ENCODE data around the gene NRG3.

NRG3 gene

DNA sequence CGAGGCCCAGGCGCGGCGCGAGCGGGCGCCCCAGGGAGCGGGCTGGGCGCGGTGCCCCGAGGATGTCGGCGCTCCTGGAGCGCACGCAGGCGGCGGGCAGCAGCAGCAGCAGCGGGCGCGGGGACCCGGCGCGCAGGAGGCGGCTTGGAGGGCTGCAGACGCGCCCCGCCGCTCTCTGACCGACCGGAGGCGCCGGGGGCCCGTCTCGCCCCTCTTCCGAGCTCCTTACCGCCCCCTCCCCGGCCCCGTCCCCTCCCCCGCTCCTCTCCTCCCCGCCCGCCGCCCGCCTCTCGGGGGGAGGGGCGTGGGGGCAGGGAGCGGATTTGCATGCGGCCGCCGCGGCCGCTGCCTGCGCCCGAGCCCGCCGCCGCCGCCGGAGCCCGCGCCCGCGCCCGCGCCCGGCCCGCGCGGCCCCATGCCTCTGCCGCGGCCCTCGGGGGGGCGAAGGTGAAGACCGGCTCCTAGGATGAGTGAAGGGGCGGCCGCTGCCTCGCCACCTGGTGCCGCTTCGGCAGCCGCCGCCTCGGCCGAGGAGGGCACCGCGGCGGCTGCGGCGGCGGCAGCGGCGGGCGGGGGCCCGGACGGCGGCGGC is at the start of gene NRG3:
NRG3 (plus strand) TSS at position 320 of the 592 bp plus-strand sequence.
- in situ Hi-C loops (cut with MboI; ENCODE audit: low sequenced_read_pairs) = no loop called here

DNA sequence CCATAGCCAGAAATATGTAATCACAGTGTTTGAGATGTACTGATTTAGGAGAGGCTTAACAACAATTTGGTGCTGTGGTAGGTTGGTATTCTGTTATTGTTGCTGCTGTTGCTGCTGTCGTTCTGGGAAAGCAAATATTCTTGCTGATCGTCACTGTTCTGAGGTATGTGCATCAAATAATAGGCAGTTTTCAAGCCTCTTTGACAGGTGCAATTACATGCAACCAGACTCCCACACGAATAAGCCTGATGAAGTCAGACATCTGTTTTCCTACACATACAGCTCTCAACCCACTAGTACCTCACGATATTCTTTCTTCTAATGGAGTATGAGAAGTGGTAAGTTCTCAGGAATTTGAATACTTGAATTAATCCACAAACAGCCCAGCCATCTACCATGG is 46.7 kb upstream of the NRG3 start:
- in situ Hi-C loops (cut with MboI; ENCODE audit: low sequenced_read_pairs) = no loop called here

DNA sequence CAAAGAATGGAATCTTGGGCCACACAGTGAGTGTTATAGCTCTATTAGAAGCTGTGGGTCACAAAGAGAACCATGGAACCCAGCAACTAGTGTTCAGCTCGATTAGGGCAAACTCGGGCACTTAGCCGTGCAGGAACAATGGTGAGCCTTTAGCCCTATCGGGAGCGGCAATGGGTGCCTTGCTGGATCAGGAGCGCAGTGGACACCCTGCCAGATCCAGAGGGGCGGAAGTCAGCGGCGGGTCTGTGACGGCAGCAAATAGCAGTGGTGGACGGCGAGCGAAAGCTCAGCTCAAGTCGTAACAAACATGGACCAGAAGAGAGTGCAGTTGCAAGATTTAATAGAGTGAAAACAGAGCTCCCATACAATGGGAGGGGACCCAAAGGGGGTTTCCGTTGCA is 43.9 kb upstream of the NRG3 start:
- in situ Hi-C loops (cut with MboI; ENCODE audit: low sequenced_read_pairs) = no loop called here

- in situ Hi-C loops (cut with MboI; ENCODE audit: low sequenced_read_pairs) = no loop called here
Observed at GRCh38 chr10:81838950-81839349, 36.0 kb upstream of the NRG3 start.

DNA sequence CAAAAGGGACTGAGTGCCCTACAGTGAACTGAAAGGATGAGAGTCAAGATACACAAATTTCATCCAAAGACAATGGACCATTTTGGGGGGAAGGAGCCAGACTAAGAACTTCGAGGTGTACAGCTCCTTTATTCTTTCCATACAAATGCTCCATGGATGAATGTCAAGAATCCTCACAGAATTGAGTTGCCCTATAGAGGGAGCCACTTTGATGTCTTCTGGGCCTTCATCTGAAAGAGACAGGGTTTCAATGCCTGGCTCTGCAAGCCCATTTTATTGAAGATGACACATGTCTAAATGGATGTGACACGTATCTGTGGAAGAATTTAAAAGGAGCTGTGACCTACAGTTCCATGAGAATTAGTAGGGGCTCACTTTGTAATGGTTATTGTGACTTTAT is 32.0 kb upstream of the NRG3 start:
- in situ Hi-C loops (cut with MboI; ENCODE audit: low sequenced_read_pairs) = no loop called here

GRCh38 chr10:81847675-81848074 is 27.3 kb upstream of the NRG3 start:
- in situ Hi-C loops (cut with MboI; ENCODE audit: low sequenced_read_pairs) = no loop called here

GRCh38 chr10:81848514-81848913 is 26.5 kb upstream of the NRG3 start:
- in situ Hi-C loops (cut with MboI; ENCODE audit: low sequenced_read_pairs) = no loop called here

DNA sequence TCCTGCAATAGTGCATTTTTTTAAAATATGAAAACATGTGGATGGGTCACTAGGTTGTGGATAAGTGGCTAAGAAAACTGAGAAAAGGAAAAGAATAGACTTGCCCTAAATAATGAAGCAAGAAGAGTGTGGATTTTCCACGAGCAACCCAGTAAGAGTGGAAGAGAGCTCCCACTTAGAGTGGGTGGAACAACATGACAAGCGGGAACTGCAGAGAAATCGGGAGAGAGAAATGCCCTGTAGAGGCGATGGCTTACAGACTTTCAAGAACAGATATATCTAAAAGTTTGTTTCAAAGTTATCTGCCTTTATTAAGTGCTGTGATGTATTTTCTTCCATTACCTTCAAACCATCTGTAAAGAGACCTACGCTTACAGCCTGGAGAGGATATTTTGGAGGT is 26.1 kb upstream of the NRG3 start:
- in situ Hi-C loops (cut with MboI; ENCODE audit: low sequenced_read_pairs) = no loop called here

DNA sequence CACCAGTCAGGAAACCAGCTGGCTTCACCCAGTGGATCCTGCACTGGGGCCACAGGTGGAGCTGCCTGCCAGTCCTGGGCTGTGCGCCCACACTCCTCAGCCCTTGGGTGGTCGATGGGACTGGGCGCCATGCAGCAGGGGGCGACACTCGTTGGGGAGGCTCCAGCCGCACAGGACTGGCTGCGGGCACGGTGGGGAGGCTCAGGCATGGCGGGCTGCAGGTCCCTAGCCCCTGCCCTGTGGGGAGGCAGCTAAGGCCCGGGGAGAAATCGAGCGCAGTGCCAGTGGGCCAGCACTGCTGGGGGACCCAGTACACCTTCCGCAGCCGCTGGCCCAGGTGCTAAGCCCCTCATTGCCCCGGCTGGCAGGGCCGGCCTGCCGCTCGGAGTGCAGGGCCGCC is 12.4 kb upstream of the NRG3 start:
- in situ Hi-C loops (cut with MboI; ENCODE audit: low sequenced_read_pairs) = no loop called here

- in situ Hi-C loops (cut with MboI; ENCODE audit: low sequenced_read_pairs) = no loop called here
Observed at GRCh38 chr10:81863771-81864170, 11.2 kb upstream of the NRG3 start.

DNA sequence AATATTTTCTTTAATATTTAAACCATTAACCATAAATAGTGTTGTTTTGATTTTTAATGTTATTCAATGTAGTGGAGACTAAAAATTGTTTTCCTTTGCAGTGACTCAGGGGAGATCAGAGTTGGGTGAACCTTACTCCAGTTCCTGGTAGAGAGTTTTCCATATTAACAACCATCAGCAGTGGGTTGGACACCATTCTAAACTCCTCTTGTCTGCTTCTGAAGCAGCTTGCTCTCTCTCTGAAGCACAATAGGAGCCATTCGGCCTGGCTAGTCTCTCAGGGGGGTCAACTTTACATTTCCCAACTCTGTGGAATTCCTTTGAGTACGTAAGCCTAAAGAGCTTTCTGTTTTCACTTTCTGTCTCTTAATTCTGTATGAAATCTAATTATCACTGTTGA is 9.4 kb upstream of the NRG3 start:
- in situ Hi-C loops (cut with MboI; ENCODE audit: low sequenced_read_pairs) = no loop called here

- in situ Hi-C loops (cut with MboI; ENCODE audit: low sequenced_read_pairs) = no loop called here
Observed at GRCh38 chr10:81866753-81867152, 8.2 kb upstream of the NRG3 start.

- in situ Hi-C loops (cut with MboI; ENCODE audit: low sequenced_read_pairs) = no loop called here
Observed at GRCh38 chr10:81870472-81870871, 4.5 kb upstream of the NRG3 start.

- in situ Hi-C loops (cut with MboI; ENCODE audit: low sequenced_read_pairs) = no loop called here
Observed at GRCh38 chr10:81871558-81871957, 3.4 kb upstream of the NRG3 start.

- in situ Hi-C loops (cut with MboI; ENCODE audit: low sequenced_read_pairs) = no loop called here
Observed at GRCh38 chr10:81872206-81872862, 2.7 kb upstream of the NRG3 start.

DNA sequence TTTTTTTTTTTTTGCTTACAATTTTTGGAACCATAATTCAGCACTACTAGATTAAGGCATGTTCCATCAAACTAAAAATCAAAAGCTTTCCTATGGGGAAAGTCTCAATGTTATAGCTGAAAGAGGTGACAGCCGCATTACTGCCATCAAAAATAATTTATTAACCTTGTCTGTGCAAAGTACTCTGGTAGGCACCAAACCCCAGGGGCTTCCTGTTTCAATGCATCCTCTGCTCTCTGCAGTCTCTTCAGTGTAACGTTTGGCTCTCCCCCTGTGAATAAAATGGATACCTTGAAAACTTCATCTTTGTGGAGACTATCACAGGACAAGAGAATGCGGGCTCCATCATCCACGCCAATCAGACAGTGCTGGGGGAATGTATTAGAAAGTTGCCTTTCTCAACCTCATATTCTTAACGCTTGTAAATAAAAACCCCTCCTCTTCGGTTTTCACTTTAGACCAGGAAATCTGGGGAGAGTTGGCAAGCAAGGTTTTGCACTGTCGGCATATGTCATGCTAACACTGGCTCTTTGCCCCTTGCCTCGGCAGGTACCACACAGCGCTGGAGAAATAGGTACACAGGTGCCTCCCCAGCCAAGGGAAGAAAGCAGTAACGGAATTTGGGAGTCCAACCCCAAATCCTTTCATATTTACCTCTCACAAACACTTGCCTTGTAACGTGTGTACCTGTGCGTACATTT is 1.6 kb upstream of the NRG3 start:
- in situ Hi-C loops (cut with MboI; ENCODE audit: low sequenced_read_pairs) = no loop called here

DNA sequence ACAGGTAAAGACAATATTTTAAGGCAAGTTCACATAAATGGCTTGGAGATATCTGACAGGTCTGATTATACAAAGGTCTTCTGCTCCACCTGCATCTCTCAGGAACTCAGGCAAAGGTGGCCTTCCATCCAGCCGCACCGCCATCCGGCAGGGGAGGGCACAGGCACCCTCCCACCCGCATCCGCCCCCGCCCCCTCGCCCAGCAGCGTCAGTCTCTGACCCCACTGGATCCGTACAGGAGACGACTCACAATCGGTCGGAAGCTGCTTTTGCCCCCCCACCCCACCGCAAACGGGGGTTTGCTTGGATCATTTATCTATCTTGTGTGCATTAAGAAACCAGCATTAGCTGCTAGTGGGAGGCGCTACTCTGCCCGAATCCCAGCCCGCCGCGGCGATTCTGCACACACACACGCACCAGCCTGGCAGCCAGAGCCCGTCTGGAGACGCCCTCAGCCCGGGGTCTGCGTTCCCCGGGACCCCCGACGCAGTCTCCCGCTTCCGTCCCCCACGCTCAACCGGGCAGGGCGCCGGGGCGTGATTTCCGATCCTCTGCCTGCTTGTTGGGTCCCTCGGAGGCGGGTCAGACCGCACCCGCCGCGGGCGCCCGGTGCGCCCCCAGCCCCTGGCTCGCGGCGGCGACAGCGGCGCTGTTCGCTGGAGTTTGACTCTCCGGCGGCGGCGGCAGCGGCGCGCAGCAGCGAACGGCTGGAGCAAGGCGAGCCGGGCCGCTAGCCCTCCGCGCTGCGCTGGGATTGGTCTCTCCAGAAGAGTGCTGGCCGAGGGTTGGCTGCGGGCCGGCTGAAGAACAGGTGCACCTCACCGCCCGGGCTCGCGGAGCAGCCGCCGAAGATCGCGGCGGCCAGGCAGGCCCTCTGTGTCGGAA is 820 bp upstream of the NRG3 start:
- in situ Hi-C loops (cut with MboI; ENCODE audit: low sequenced_read_pairs) = no loop called here

GRCh38 chr10:81875467-81876252 is 666 bp downstream of the NRG3 start:
- in situ Hi-C loops (cut with MboI; ENCODE audit: low sequenced_read_pairs) = no loop called here

- in situ Hi-C loops (cut with MboI; ENCODE audit: low sequenced_read_pairs) = no loop called here
Observed at GRCh38 chr10:81876253-81877077, 1.5 kb downstream of the NRG3 start.

GRCh38 chr10:81877596-81877995 is 2.6 kb downstream of the NRG3 start:
- in situ Hi-C loops (cut with MboI; ENCODE audit: low sequenced_read_pairs) = no loop called here
